ENCODE measurements around the gene HMGN5.

DNA sequence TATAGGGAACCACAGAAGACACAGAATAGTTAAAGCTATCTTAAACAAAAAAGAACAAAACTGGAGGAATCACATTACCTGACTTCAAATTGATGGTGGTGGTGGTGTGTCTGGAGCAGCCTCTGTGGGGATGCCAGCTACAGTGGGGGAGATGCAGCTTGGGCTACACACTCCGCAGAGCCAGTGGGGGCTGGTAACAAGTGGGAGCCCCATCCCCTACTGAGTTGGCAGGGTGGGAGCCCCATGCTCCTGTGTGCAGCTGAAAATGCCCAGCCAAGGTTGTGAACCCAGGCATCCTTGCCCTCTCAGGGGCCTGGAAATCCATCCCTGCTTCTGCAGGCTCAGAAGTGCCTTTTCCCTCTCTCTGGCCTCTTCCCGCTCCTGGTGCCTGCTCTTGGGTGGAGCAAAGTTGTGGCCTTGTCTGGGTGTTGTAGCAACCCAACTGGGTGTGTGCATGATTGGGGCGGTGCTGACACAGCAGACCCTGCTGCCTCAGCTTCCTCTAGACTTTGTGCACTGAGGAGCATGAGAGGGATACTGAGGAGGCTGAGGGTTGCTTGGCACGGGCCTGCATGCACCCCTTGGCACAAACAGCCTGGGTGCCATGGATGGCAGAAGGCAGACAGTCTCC is 39.1 kb upstream of the HMGN5 start:
- TF ChIP-seq, protein P1, sequence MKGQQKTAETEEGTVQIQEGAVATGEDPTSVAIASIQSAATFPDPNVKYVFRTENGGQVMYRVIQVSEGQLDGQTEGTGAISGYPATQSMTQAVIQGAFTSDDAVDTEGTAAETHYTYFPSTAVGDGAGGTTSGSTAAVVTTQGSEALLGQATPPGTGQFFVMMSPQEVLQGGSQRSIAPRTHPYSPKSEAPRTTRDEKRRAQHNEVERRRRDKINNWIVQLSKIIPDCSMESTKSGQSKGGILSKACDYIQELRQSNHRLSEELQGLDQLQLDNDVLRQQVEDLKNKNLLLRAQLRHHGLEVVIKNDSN (IDR thresholded peaks at IDR 0.05; ENCODE audit: borderline replicate concordance, low read depth), result no peak
- TF ChIP-seq, protein P2, sequence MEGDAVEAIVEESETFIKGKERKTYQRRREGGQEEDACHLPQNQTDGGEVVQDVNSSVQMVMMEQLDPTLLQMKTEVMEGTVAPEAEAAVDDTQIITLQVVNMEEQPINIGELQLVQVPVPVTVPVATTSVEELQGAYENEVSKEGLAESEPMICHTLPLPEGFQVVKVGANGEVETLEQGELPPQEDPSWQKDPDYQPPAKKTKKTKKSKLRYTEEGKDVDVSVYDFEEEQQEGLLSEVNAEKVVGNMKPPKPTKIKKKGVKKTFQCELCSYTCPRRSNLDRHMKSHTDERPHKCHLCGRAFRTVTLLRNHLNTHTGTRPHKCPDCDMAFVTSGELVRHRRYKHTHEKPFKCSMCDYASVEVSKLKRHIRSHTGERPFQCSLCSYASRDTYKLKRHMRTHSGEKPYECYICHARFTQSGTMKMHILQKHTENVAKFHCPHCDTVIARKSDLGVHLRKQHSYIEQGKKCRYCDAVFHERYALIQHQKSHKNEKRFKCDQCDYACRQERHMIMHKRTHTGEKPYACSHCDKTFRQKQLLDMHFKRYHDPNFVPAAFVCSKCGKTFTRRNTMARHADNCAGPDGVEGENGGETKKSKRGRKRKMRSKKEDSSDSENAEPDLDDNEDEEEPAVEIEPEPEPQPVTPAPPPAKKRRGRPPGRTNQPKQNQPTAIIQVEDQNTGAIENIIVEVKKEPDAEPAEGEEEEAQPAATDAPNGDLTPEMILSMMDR (IDR thresholded peaks at IDR 0.05), result no peak
- TF ChIP-seq RAD21 (IDR thresholded peaks at IDR 0.05; ENCODE audit: low read length), result no peak
- TF ChIP-seq FOSL2 (IDR thresholded peaks at IDR 0.05; ENCODE audit: borderline replicate concordance, low read depth), result no peak
- TF ChIP-seq, protein P3, sequence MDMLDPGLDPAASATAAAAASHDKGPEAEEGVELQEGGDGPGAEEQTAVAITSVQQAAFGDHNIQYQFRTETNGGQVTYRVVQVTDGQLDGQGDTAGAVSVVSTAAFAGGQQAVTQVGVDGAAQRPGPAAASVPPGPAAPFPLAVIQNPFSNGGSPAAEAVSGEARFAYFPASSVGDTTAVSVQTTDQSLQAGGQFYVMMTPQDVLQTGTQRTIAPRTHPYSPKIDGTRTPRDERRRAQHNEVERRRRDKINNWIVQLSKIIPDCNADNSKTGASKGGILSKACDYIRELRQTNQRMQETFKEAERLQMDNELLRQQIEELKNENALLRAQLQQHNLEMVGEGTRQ (IDR thresholded peaks at IDR 0.05; ENCODE audit: borderline replicate concordance, low read depth, low read length), result no peak
- TF ChIP-seq JUND (IDR thresholded peaks at IDR 0.05), result no peak
- no peak for TF ChIP-seq GATA2 (CRISPR knock-in tag; IDR thresholded peaks at IDR 0.05)

All from SK-N-SH (cell line).